ENCODE measurements around the gene BUB1.
"Not testable (repeated sequence)": the region's sequence is repeated elsewhere in the genome, so short reads cannot be mapped to it uniquely, and the experiment has no call there.

GRCh38 chr2:110635949-110636628 is 41.8 kb downstream of the BUB1 start:
- TF ChIP-seq EZH2 (IDR thresholded peaks at IDR 0.05); POLR2AphosphoS5 (IDR thresholded peaks at IDR 0.05; ENCODE audit: borderline replicate concordance, low read depth, low read length); FOXP2 (optimal IDR thresholded peaks at IDR 0.05; ENCODE audit: control extremely low read depth, extremely low read length, insufficient read depth): not testable (repeated sequence)
